Body of pancreas (tissue), 4 donors: ENCODE results near the gene SLC6A17.

Source experiments
- POLR2A ChIP-seq, 3 donors: fragments of 450-650 bp; IDR thresholded peaks; one replicate each; pipeline ENCODE4 v1.6.1; 2016; ENCODE audit warnings: antibody characterized with exemption in 3 of 3, mild to moderate bottlenecking in 2 of 3
- TF ChIP-seq, protein P1 (sequence below), 7 experiments: fragments of 450-650 bp in 4 of 7; fragments of 200-600 bp in 3 of 7; sonication (generic) in 3 of 7; IDR thresholded peaks; one replicate each; pipeline ENCODE4 v1.5.1; 2016 to 2019; ENCODE audit warnings: antibody characterized with exemption in 7 of 7

- TF ChIP-seq, protein P1, sequence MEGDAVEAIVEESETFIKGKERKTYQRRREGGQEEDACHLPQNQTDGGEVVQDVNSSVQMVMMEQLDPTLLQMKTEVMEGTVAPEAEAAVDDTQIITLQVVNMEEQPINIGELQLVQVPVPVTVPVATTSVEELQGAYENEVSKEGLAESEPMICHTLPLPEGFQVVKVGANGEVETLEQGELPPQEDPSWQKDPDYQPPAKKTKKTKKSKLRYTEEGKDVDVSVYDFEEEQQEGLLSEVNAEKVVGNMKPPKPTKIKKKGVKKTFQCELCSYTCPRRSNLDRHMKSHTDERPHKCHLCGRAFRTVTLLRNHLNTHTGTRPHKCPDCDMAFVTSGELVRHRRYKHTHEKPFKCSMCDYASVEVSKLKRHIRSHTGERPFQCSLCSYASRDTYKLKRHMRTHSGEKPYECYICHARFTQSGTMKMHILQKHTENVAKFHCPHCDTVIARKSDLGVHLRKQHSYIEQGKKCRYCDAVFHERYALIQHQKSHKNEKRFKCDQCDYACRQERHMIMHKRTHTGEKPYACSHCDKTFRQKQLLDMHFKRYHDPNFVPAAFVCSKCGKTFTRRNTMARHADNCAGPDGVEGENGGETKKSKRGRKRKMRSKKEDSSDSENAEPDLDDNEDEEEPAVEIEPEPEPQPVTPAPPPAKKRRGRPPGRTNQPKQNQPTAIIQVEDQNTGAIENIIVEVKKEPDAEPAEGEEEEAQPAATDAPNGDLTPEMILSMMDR (IDR thresholded peaks at IDR 0.05): no peak
- no peak for TF ChIP-seq POLR2A (IDR thresholded peaks at IDR 0.05)
These were observed 83.6 kb downstream of the SLC6A17 start for GRCh38 chr1:110233861-110234260.
